Measurements from ENCODE around the gene ORC2.
"Not testable (repeated sequence)": the region's sequence is repeated elsewhere in the genome, so short reads cannot be mapped to it uniquely, and the experiment has no call there.

The ORC2 gene

GRCh38 chr2:200985799-200986198, 22.3 kb upstream of the ORC2 start:
- no peak for DNase-seq (ENCODE audit: low read depth)

GRCh38 chr2:200976710-200977109, 13.2 kb upstream of the ORC2 start:
- TF ChIP-seq, protein P1, sequence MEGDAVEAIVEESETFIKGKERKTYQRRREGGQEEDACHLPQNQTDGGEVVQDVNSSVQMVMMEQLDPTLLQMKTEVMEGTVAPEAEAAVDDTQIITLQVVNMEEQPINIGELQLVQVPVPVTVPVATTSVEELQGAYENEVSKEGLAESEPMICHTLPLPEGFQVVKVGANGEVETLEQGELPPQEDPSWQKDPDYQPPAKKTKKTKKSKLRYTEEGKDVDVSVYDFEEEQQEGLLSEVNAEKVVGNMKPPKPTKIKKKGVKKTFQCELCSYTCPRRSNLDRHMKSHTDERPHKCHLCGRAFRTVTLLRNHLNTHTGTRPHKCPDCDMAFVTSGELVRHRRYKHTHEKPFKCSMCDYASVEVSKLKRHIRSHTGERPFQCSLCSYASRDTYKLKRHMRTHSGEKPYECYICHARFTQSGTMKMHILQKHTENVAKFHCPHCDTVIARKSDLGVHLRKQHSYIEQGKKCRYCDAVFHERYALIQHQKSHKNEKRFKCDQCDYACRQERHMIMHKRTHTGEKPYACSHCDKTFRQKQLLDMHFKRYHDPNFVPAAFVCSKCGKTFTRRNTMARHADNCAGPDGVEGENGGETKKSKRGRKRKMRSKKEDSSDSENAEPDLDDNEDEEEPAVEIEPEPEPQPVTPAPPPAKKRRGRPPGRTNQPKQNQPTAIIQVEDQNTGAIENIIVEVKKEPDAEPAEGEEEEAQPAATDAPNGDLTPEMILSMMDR (IDR thresholded peaks at IDR 0.05; ENCODE audit: low read depth, low read length, missing control alignments): no peak
- no peak for DNase-seq (ENCODE audit: low read depth)
- no peak overlapping the region for H3K4me3 ChIP-seq (ENCODE audit: low read depth, low read length)

More at GRCh38 chr2:200985799-200986198, 22.3 kb upstream of the ORC2 start:
- TF ChIP-seq, protein P1 (IDR thresholded peaks at IDR 0.05; ENCODE audit: low read depth, low read length, missing control alignments): no peak
- no peak overlapping the region for H3K4me3 ChIP-seq (ENCODE audit: low read depth, low read length)

GRCh38 chr2:200975672-200976071, 12.2 kb upstream of the ORC2 start:
- TF ChIP-seq, protein P1 (IDR thresholded peaks at IDR 0.05; ENCODE audit: low read depth, low read length, missing control alignments): no peak
- no peak for DNase-seq (ENCODE audit: low read depth)
- no peak overlapping the region for H3K4me3 ChIP-seq (ENCODE audit: low read depth, low read length)

DNA sequence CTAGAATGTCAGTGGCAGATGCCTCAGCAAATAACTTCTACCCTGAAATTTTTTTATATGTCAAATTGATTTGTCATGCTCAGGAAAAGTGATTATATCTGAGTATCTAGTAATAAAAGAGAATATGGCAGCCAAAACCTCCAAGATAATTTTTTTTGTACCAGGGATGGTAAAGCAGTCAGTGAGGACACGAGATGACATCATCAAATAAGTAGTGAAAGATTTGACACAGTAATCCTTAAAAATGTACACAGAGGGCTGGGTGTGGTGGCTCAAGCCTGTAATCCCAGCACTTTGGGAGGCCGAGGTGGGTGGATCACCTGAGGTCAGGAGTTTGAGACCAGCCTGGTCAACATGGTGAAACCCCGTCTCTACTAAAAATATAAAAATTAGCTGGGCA, 6.6 kb upstream of the ORC2 start:
- not testable (repeated sequence) for DNase-seq (ENCODE audit: low read depth); H3K4me3 ChIP-seq (ENCODE audit: low read depth, low read length)

DNA sequence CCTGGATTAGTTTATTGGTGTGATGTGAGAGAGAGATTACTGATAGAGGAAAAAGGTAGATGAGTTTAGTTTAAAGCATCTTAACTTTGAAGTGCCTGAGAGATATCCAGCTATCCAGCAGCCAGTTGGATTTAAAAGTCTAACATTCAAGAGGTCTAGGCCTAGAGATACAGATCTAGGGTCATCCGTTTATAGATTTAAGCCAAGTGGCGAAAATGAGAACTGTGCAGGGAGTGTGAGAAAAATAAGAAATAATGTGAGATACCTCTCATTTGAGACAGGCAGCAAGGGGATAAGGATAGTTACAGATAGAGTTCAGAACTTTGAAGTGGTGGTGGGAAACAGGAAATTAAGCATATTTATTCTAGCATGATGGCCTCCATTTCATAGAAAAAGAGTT, 5.3 kb upstream of the ORC2 start:
- DNase-seq (ENCODE audit: low read depth): no peak
- TF ChIP-seq, protein P1 (IDR thresholded peaks at IDR 0.05; ENCODE audit: low read depth, low read length, missing control alignments): peak; percentile 15

DNA sequence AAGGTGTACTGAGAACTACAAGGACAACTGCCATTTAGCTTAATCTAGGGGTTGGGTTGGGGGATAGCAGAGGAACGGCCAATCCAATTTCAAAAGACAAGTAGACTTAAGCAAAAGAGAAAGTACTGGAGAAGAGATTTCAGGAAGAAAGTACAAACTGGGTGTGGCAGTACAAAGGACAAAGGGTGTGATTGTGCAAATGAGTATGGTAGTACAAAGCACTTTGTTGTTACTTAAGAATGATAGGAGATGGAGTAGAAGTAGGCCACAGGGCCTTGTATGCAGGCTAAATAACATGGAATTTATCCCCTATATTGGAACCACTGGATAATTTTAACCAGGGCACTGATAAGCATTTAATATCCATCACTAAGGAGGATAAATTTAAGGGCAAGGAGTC, 4.7 kb upstream of the ORC2 start:
- TF ChIP-seq, protein P1 (IDR thresholded peaks at IDR 0.05; ENCODE audit: low read depth, low read length, missing control alignments): no peak
- no peak overlapping the region for H3K4me3 ChIP-seq (ENCODE audit: low read depth, low read length)
- DNase-seq (ENCODE audit: low read depth): no peak

More for the DNA sequence above, 5.3 kb upstream of the ORC2 start:
- H3K4me3 ChIP-seq (ENCODE audit: low read depth, low read length): no peak overlapping the region

DNA sequence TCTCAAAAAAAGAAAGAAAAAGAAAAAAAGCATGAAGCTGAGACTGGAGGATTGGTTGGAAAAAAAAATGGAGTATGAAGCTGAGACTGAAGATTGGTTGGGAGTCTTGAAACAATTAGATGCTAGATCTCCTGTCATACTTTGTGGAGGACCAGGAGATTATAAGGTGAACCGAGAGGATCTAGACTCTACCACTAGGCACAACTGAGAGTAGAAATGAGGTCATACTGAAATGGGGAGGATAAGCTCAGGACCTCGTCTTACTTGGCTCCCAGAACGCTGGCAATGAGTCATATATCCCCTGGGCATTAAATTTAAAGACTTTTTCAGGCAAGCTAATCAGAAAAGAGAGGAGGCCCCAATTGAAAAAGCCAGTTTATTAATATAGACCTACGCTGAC, 3.3 kb upstream of the ORC2 start:
- H3K4me3 ChIP-seq (ENCODE audit: low read depth, low read length): no peak overlapping the region
- TF ChIP-seq, protein P1 (IDR thresholded peaks at IDR 0.05; ENCODE audit: low read depth, low read length, missing control alignments): no peak
- peak; percentile 10 for DNase-seq (ENCODE audit: low read depth)

Data from GM12864 (cell line).